Activated naive CD8-positive, alpha-beta T cell (primary cell): ENCODE measurements around the gene TMEM120A.

Source experiments
- H3K27ac Mint-ChIP-seq: one replicate; pipeline ENCODE4 v1.8.0; 2021; ENCODE audit warnings: mixed read lengths
- H3K27me3 Mint-ChIP-seq: one replicate; pipeline ENCODE4 v1.8.0; 2021; ENCODE audit warnings: mixed read lengths
- H3K36me3 Mint-ChIP-seq: one replicate; pipeline ENCODE4 v1.8.0; 2021; ENCODE audit warnings: mixed read lengths
- H3K4me1 Mint-ChIP-seq: one replicate; pipeline ENCODE4 v1.8.0; 2021; ENCODE audit warnings: low read depth, mixed read lengths
- H3K4me3 Mint-ChIP-seq: one replicate; pipeline ENCODE4 v1.8.0; 2021; ENCODE audit warnings: mild to moderate bottlenecking, mixed read lengths
- H3K9me3 Mint-ChIP-seq: one replicate; pipeline ENCODE4 v1.8.0; 2021; ENCODE audit warnings: low read depth, mixed read lengths

Gene TMEM120A

GRCh38 chr7:75979759-75980429 is 14.5 kb downstream of the TMEM120A start:
- peaks cover 2% of the 10 kb centered on the region for H3K36me3 Mint-ChIP-seq
- no peaks in the 10 kb centered on the region for H3K9me3 Mint-ChIP-seq
- peaks cover 1% of the 10 kb centered on the region for H3K4me1 Mint-ChIP-seq
- no peak overlapping the region for H3K27ac Mint-ChIP-seq
- H3K27me3 Mint-ChIP-seq = no peaks in the 10 kb centered on the region
- no peak overlapping the region for H3K4me3 Mint-ChIP-seq

- H3K27ac Mint-ChIP-seq = no peak overlapping the region
- no peak overlapping the region for H3K4me3 Mint-ChIP-seq
- H3K4me1 Mint-ChIP-seq = peaks cover 1% of the 10 kb centered on the region
- H3K27me3 Mint-ChIP-seq = no peaks in the 10 kb centered on the region
- H3K9me3 Mint-ChIP-seq = no peaks in the 10 kb centered on the region
- peaks cover 7% of the 10 kb centered on the region for H3K36me3 Mint-ChIP-seq
Observed at GRCh38 chr7:75977743-75978142, 16.7 kb downstream of the TMEM120A start.

GRCh38 chr7:75971961-75972763 is 22.2 kb downstream of the TMEM120A start:
- H3K4me3 Mint-ChIP-seq = no peak overlapping the region
- no peak overlapping the region for H3K27ac Mint-ChIP-seq
- H3K27me3 Mint-ChIP-seq = no peaks in the 10 kb centered on the region
- H3K4me1 Mint-ChIP-seq = no peaks in the 10 kb centered on the region
- peaks cover 5% of the 10 kb centered on the region for H3K36me3 Mint-ChIP-seq
- H3K9me3 Mint-ChIP-seq = no peaks in the 10 kb centered on the region

- Mint-ChIP-seq H3K27ac (no peak overlapping the region), H3K9me3 (no peaks in the 10 kb centered on the region), H3K4me1 (no peaks in the 10 kb centered on the region), H3K36me3 (peaks cover 5% of the 10 kb centered on the region), H3K27me3 (no peaks in the 10 kb centered on the region), H3K4me3 (no peak overlapping the region)
Observed at GRCh38 chr7:75971309-75971960, 23.0 kb downstream of the TMEM120A start.

GRCh38 chr7:75969704-75970498 is 24.5 kb downstream of the TMEM120A start:
- Mint-ChIP-seq H3K9me3 (no peaks in the 10 kb centered on the region), H3K27me3 (no peaks in the 10 kb centered on the region), H3K36me3 (peaks cover 5% of the 10 kb centered on the region), H3K4me3 (no peak overlapping the region), H3K27ac (no peak overlapping the region), H3K4me1 (no peaks in the 10 kb centered on the region)

GRCh38 chr7:75969182-75969581 is 25.2 kb downstream of the TMEM120A start:
- no peaks in the 10 kb centered on the region for H3K4me1 Mint-ChIP-seq
- H3K9me3 Mint-ChIP-seq = no peaks in the 10 kb centered on the region
- no peak overlapping the region for H3K4me3 Mint-ChIP-seq
- no peaks in the 10 kb centered on the region for H3K27me3 Mint-ChIP-seq
- H3K27ac Mint-ChIP-seq = no peak overlapping the region
- H3K36me3 Mint-ChIP-seq = peaks cover 5% of the 10 kb centered on the region

GRCh38 chr7:75968561-75969001 is 25.8 kb downstream of the TMEM120A start:
- no peaks in the 10 kb centered on the region for H3K27me3 Mint-ChIP-seq
- no peaks in the 10 kb centered on the region for H3K4me1 Mint-ChIP-seq
- no peak overlapping the region for H3K27ac Mint-ChIP-seq
- no peak overlapping the region for H3K4me3 Mint-ChIP-seq
- H3K9me3 Mint-ChIP-seq = no peaks in the 10 kb centered on the region
- no peaks in the 10 kb centered on the region for H3K36me3 Mint-ChIP-seq

GRCh38 chr7:75968012-75968411 is 26.4 kb downstream of the TMEM120A start:
- Mint-ChIP-seq H3K27me3 (no peaks in the 10 kb centered on the region), H3K36me3 (peaks cover 3% of the 10 kb centered on the region), H3K4me3 (no peak overlapping the region), H3K27ac (no peak overlapping the region), H3K9me3 (no peaks in the 10 kb centered on the region), H3K4me1 (no peaks in the 10 kb centered on the region)

GRCh38 chr7:75967487-75967997 is 26.9 kb downstream of the TMEM120A start:
- no peak overlapping the region for H3K4me3 Mint-ChIP-seq
- H3K4me1 Mint-ChIP-seq = no peaks in the 10 kb centered on the region
- peaks cover 5% of the 10 kb centered on the region for H3K36me3 Mint-ChIP-seq
- H3K27ac Mint-ChIP-seq = no peak overlapping the region
- no peaks in the 10 kb centered on the region for H3K9me3 Mint-ChIP-seq
- H3K27me3 Mint-ChIP-seq = no peaks in the 10 kb centered on the region

GRCh38 chr7:75967055-75967454 is 27.3 kb downstream of the TMEM120A start:
- H3K27ac Mint-ChIP-seq = no peak overlapping the region

GRCh38 chr7:75966190-75966961 is 28.0 kb downstream of the TMEM120A start:
- H3K4me1 Mint-ChIP-seq = no peaks in the 10 kb centered on the region

More at GRCh38 chr7:75967055-75967454, 27.3 kb downstream of the TMEM120A start:
- H3K4me1 Mint-ChIP-seq = no peaks in the 10 kb centered on the region
- H3K36me3 Mint-ChIP-seq = peaks cover 6% of the 10 kb centered on the region
- no peaks in the 10 kb centered on the region for H3K9me3 Mint-ChIP-seq
- H3K4me3 Mint-ChIP-seq = no peak overlapping the region
- H3K27me3 Mint-ChIP-seq = no peaks in the 10 kb centered on the region

GRCh38 chr7:75965617-75966016 is 28.8 kb downstream of the TMEM120A start:
- H3K36me3 Mint-ChIP-seq = peaks cover 6% of the 10 kb centered on the region
- no peaks in the 10 kb centered on the region for H3K27me3 Mint-ChIP-seq
- no peak overlapping the region for H3K4me3 Mint-ChIP-seq
- no peaks in the 10 kb centered on the region for H3K4me1 Mint-ChIP-seq
- H3K9me3 Mint-ChIP-seq = no peaks in the 10 kb centered on the region
- H3K27ac Mint-ChIP-seq = no peak overlapping the region

More at GRCh38 chr7:75966190-75966961, 28.0 kb downstream of the TMEM120A start:
- peaks cover 6% of the 10 kb centered on the region for H3K36me3 Mint-ChIP-seq
- H3K4me3 Mint-ChIP-seq = no peak overlapping the region
- no peaks in the 10 kb centered on the region for H3K27me3 Mint-ChIP-seq
- H3K27ac Mint-ChIP-seq = no peak overlapping the region
- no peaks in the 10 kb centered on the region for H3K9me3 Mint-ChIP-seq

GRCh38 chr7:75963381-75963995 is 30.9 kb downstream of the TMEM120A start:
- no peak overlapping the region for H3K4me3 Mint-ChIP-seq
- H3K9me3 Mint-ChIP-seq = no peaks in the 10 kb centered on the region
- H3K36me3 Mint-ChIP-seq = peaks cover 6% of the 10 kb centered on the region
- no peaks in the 10 kb centered on the region for H3K4me1 Mint-ChIP-seq
- no peak overlapping the region for H3K27ac Mint-ChIP-seq
- H3K27me3 Mint-ChIP-seq = no peaks in the 10 kb centered on the region
